Vagina (tissue), 2 donors: Measurements from ENCODE around the gene SLC39A6.

Experiments used
- CTCF ChIP-seq, 3 experiments: fragments of 450-650 bp in 2 of 3; fragments of 200-600 bp in 1 of 3; sonication (generic) in 1 of 3; IDR thresholded peaks; one replicate each; pipeline ENCODE4 v1.5.1; 2017 to 2019; ENCODE audit warnings: antibody characterized with exemption in 3 of 3, mild to moderate bottlenecking in 2 of 3, moderate library complexity in 2 of 3
- POLR2A ChIP-seq, 2 donors: fragments of 450-650 bp; IDR thresholded peaks; one replicate each; pipeline ENCODE4 v1.6.1; 2017; ENCODE audit warnings: antibody characterized with exemption in 2 of 2, mild to moderate bottlenecking in 2 of 2, moderate library complexity in 2 of 2
- POLR2AphosphoS5 ChIP-seq, 2 donors: sonication (generic); formaldehyde crosslinking; IDR thresholded peaks; one replicate each; pipeline ENCODE4 v1.9.0; 2017; ENCODE audit warnings: antibody characterized with exemption in 2 of 2, mild to moderate bottlenecking in 2 of 2, low read depth in 1 of 2; ENCODE audit not compliant: insufficient read depth in 1 of 2

DNA sequence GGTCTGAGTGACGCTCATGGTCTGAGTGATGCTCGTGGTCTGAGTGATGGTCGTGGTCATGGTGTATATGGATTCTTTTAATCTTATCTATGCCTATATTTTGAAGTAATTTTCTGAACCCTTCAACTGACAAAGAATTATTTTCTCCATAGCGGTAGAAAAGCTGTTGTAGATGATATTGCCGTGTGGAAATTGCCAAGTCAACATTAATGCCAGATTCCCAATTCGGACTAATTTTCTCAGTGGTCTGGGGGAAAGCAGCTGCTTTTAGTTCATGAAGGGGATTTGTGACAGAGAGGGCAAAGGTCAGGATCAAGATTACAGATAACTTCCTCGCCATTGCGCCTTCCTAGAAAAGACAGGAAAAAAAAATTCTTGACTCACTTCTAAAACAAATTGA is 2.5 kb downstream of the SLC39A6 start:
- TF ChIP-seq CTCF (IDR thresholded peaks at IDR 0.05) (no peak), POLR2AphosphoS5 (IDR thresholded peaks at IDR 0.05; ENCODE audit: insufficient read depth in 1 of 2, low read depth in 1 of 2) (no peak), POLR2A (IDR thresholded peaks at IDR 0.05) (no peak)
